K562 (cell line): Measurements from ENCODE around the gene CLTC. TPM values are rescaled to one million over a fixed set of nuclear protein-coding genes. Genes with fewer than 3 reads are reported as not detected.
A peak's percentile ranks its signal among the peaks of the same experiment; 100 is the strongest.

Source experiments
- GTF2B ChIP-seq: IDR thresholded peaks from 2 replicates; pipeline ENCODE4 v1.6.1; 2011; ENCODE audit not compliant: insufficient read length; ENCODE audit errors: extremely low read depth
- KLF13 ChIP-seq: fragments of 450-650 bp; IDR thresholded peaks from 2 replicates; pipeline ENCODE4 v1.6.1; 2016; ENCODE audit warnings: missing genetic modification characterization, low read depth, mild to moderate bottlenecking, missing compliant biosample characterization, moderate library complexity, borderline replicate concordance
- MAFF ChIP-seq: IDR thresholded peaks from 2 replicates; pipeline ENCODE4 v1.6.1; 2012; ENCODE audit warnings: low read length, improper control_type of control experiment
- OTX1 ChIP-seq: fragments of 450-650 bp; formaldehyde crosslinking; IDR thresholded peaks from 2 replicates; pipeline ENCODE4 v1.4.0; 2022; ENCODE audit warnings: mild to moderate bottlenecking
- RBM34 ChIP-seq: fragments of 200-400 bp; formaldehyde crosslinking; IDR thresholded peaks from 2 replicates; pipeline ENCODE4 v1.6.1; 2018; ENCODE audit warnings: low read length, borderline replicate concordance; ENCODE audit not compliant: insufficient read depth
- SREBF1 ChIP-seq: fragments of 150-350 bp; IDR thresholded peaks from 2 replicates; pipeline ENCODE4 v1.6.1; 2014; ENCODE audit warnings: antibody characterized with exemption, low read depth, low read length, borderline replicate concordance
- STAT6 ChIP-seq: sonication (generic); formaldehyde crosslinking; IDR thresholded peaks from 2 replicates; pipeline ENCODE4 v1.8.1; 2023; ENCODE audit warnings: mild to moderate bottlenecking, missing genetic modification reagents
- TGIF2 ChIP-seq: sonication (generic); formaldehyde crosslinking; IDR thresholded peaks from 2 replicates; pipeline ENCODE4 v1.8.1; 2022; ENCODE audit warnings: mild to moderate bottlenecking, missing genetic modification reagents, moderate library complexity
- ZKSCAN3 ChIP-seq: fragments of 250-450 bp; sonication (Bioruptor Pico); IDR thresholded peaks from 2 replicates; pipeline ENCODE4 v1.4.0; 2020
- ZNF507 ChIP-seq: conservative IDR thresholded peaks from 2 replicates; pipeline ENCODE4 v1.6.1; 2017; ENCODE audit warnings: missing genetic modification characterization, missing compliant biosample characterization
- ZNF586 ChIP-seq: fragments of 450-650 bp; formaldehyde crosslinking; conservative IDR thresholded peaks from 2 replicates; pipeline ENCODE4 v1.4.0; 2020; ENCODE audit warnings: mild to moderate bottlenecking, moderate library complexity
- polyA plus RNA-seq, 8 experiments: library from polyadenylated mRNA; depleted of rRNA in 4 of 8; stranded (reverse) in 5 of 8; unstranded in 3 of 8; fragments of >200 nt; fragmentation: Nextera tagmentation in 2 of 8; fragmentation: Illumina TruSeq in 1 of 8; extraction: Ambion mirVana in 2 of 8; extraction: Trizol in 1 of 8; gene quantifications; 2 replicates each; pipeline versions ENCODE4 v1.2.1 to v1.2.3, GENCODE V29; 2011 to 2014; ENCODE audit warnings: inconsistent platforms in 1 of 8, missing spikeins in 1 of 8
- total RNA-seq, 7 experiments: library from RNA; depleted of rRNA in 6 of 7; stranded (reverse); fragments of >200 nt in 6 of 7; fragmentation: Illumina TruSeq in 2 of 7; extraction: Trizol in 2 of 7; gene quantifications; 2 replicates each; pipeline versions ENCODE4 v1.2.1 to v1.2.3, GENCODE V29; 2011 to 2021; ENCODE audit warnings: low replicate concordance in 1 of 7

CLTC gene
- total and polyA plus RNA-seq, 9 of the 15 experiments (the other 6 are each of a cell fraction or from before 2014, with no cell fraction given): 115 to 267 (median 174) TPM

GRCh38 chr17:59619035-59619297 lies 729 bp upstream of the CLTC start (continued):
- no peak for TF ChIP-seq RBM34
- no peak for TF ChIP-seq STAT6
- no peak for TF ChIP-seq ZKSCAN3
- peak; percentile 23; the same call in 1 of the 2 replicates for TF ChIP-seq TGIF2 (CRISPR knock-in tag)
- TF ChIP-seq KLF13 (tag): no peak
- TF ChIP-seq ZNF586 (CRISPR knock-in tag): 0 out of 2 replicates have a peak, but pooled peaks have one; percentile 37
- TF ChIP-seq OTX1: no peak
- no peak for TF ChIP-seq SREBF1
- 0 out of 2 replicates have a peak, but pooled peaks have one; percentile 1 for TF ChIP-seq MAFF
- no peak for TF ChIP-seq GTF2B
- TF ChIP-seq ZNF507 (tag): no peak
